HG02763 (cell line): ENCODE measurements around the gene ENTPD1.
"Not testable (repeated sequence)": the region's sequence is repeated elsewhere in the genome, so short reads cannot be mapped to it uniquely, and the experiment has no call there.

ENCODE experiments used
- ATAC-seq: cut with Tn5 transposase; IDR thresholded peaks from one replicate; pipeline ENCODE4 v1.9.1; 2021; ENCODE audit warnings: mild to moderate bottlenecking, moderate library complexity; ENCODE audit not compliant: unreplicated experiment

ENTPD1 gene

DNA sequence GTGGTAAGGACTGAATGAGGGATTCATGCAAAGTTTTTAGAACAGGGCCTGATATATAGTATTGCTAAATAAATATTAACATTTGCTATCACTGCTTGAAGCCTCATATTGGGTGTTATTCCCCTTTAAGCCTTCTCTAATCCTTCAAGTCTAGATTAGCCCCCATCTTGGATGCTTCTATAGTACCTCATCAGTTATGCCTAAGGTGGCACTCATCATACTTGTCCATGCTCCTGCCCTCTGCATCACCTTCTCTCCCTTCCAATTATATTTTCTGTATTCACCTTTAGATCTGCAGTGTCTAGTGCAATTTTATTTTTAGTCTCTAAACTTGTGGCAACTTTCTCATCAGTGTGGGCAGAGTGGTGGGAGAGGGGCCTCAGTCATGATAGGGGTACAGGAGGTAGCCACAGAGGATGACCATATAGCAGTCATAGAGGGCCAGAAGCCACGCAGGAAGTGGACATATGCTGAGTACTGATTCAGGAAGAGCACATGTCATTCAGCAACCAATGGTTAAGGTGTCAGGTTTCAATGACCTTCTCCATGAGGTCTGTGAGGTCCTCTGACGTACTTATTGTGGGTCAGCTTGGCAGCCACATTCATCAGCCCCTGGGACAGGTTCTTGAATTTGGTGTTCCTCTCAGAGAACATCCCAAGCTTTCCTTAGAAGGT is 2.5 kb downstream of the ENTPD1 start:
- ATAC-seq, result peak; percentile 43

DNA sequence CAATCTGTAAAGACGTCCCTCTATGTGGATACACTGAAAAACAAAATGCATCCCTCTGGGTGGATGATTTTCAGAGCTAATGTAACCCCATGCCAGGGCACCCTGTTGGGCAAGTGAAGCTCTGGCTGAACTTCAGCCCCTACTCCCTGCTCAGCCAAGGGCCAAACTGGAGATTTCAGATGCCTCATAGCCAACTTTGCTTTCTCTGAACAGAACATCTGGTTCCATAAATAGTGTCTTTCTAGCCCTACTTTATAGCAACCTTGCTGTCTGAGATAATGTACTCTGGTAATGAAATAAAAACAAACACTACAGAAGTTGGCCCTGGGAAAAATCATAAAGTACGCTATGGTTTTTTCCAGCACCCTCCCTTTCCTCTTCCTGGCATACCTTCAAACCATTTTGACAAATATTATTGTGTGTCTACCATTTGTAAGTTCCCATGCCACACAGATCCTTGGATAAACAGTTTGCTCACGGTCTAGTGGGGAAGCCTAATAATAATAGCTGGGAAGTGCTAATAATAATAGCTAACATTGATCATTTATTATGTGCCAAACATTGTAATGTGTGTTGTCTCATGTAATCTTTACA is 3.4 kb downstream of the ENTPD1 start:
- no peak for ATAC-seq

DNA sequence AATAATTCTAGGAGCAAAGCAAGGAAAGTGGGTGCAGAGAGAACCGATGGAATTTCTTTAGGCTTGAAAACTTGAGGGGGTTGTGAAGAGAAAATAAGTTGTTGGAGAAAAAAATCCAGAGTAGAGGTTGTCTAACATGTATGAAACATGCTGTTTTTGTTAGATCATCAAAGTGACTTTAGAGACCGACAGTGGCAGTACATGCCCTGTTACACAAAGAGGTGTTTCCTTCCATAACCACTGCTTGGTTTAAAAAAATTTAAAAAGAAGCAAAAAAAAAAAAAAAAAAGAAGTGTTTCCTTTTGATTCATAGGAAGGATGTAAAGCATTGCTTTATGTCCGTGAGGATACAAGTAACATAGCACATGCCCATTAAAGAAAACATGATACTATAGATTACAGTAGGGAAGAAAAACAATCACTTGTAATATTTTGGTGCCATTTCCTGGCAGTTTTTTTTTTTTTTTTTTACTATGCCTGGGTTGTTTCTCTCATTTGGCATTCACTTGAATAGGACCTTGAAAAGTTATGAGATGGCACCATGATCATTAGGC is 6.1 kb downstream of the ENTPD1 start:
- ATAC-seq, result no peak

DNA sequence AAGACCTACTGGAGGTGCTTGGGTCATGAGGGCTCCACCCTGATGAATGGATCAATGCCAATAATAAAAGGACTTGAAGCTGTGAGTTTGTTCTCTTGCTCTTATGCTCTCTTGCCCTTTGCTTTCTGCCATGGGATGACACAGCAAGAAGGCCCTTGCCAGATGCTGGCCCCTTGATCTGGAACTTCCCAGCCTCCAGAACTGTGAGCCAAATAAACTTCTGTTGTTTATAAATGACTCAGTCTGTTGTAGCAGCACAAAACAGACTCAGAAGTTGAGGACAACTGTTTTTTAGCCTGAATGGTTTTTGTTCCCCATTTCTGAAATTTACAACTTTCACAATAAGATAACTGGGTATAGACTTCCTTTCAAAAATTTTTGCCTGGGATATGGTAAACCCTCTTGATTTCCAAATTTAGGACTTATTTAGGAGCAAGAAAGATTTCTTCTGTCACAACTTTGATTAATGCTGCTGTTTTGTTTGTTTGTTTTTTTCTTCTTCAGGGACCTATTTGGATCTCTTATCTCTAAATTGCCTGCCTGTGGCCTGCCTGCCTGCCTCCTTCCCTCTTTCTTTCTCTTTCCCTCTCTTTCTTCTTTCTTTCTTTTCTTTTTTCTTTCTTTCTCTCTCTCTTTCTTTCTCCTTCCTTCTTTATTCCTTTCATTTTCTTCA is 12.1 kb downstream of the ENTPD1 start:
- peak; percentile 79 for ATAC-seq

DNA sequence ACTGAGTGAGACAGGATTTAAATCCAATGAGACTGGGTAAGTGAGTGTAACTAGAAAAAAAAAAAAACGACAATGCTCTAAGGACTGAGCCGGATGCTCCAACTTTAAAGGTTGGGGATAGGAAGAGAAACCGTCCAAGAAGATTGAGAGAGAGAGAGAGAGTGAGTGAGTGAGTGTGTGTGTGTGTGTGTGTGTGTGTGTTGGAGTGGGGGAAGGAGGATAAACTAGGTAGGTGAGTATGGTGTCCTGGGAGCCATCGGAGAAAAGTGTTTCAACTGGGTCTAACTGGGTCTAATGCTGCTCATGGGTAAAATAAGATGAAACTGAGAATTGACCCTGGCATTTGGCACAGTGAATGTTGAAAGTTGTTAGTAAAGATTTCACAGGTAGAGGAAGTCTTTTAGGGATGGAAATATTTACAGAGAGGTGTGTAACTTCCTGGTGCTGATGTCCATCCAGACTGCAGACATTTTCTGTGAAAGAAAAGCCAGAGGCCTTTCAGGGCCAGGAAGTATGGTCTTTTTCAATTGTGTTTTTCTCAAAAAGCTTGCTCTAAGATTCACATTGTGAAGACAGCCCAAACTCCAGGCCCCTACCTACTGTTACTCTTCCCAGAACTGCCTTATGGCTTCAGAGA is 14.2 kb downstream of the ENTPD1 start:
- ATAC-seq, result no peak

DNA sequence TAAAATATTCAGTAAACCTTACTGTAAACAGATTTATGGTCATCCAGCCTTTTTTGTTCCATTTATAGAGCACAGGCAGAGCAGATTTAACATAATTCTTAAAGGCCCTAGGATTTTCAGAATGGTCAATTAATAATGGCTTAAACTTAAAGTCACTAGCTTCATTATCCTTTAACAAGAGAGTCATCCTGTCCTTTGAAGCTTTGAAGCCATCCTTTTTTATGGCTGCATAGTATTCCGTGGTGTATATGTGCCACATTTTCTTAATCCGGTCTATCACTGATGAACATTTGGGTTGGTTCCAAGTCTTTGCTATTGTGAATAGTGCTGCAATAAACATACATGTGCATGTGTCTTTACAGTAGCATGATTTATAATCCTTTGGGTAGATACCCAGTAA is 17.5 kb downstream of the ENTPD1 start:
- not testable (repeated sequence) for ATAC-seq

DNA sequence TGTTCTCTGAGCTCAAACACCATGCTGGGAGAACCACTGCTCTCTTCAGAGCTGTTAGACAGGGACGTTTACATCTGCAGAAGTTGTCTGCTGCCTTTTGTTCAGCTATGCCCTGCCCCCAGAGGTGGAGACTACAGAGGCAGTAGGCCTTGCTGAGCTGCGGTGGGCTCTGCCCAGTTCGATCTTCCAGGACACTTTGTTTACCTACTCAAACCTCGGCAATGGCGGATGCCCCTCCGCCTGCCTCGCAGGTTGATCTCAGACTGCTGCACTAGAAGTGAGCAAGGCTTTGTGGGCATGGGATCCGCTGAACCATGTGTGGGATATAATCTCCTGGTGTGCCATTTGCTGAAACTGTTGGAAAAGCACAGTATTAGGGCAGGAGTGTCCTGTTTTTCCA is 21.7 kb downstream of the ENTPD1 start:
- not testable (repeated sequence) for ATAC-seq

DNA sequence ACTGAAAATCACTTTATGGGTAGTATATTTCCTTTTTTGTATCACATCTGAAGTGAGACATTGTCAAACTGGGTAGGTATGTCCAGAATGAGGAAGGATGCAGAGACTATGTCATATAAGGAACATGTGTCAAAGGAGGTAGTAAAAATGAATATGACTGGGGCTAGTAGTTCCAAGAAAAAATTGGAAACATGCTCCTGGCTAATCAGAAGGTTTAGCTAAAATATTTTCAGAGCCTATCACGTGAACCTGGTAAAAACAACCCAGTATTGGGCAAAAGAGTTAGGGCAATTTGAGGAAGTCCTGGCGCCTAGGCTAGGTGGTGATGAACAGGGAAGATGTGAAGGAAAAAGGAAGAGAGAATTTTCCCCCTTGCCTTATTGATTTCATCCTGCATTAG is 26.4 kb downstream of the ENTPD1 start:
- no peak for ATAC-seq

DNA sequence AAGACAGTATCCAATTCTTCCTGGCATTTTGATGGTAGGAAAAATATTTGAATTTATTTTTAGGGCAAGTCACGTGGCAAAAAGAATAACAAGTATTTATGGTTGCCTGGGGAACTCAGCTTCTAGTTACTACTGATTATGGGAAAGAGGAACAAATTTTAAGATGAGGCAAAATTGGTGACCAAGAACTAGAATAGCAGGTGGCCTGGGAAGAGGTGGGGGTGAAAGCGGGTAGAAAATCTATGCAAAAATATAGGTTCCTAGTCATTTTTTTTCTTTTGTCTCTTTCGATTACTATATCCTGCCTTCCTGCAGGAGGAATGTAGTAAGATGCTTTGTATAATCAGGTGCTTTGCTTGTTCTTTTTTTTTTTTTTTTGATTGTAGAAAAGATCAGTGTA is 27.8 kb downstream of the ENTPD1 start:
- peak; percentile 43 for ATAC-seq

DNA sequence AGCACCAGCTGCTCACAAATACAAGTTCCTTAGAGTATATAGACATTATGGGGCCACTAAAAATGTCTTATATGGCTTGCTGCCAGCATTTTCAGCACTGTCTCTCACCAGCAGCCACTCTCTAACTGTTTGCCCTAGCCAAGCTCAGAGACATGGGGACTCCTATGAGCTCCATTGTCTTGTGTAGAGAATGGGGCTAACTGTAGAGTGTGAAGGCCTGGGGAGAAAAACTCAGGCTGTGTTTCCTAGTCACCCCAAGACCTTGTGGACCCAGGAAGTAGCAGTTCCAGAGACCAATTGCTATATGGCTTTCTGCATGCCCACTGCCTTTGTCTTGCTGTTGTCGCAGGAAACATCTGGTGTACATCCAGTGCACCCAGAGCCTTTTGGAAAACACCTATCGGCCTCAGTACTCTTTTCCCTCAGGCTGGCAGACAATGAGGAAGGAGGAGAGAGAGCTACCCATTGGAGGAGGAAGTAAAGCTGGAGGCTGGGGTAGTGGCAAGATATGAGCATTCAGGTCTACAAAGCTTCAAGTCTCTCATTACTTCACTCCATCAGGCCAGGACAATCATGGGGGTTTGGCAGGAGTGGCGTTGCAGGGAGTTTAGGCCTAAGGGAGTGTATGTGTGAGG is 28.4 kb downstream of the ENTPD1 start:
- ATAC-seq, result peak; percentile 5

DNA sequence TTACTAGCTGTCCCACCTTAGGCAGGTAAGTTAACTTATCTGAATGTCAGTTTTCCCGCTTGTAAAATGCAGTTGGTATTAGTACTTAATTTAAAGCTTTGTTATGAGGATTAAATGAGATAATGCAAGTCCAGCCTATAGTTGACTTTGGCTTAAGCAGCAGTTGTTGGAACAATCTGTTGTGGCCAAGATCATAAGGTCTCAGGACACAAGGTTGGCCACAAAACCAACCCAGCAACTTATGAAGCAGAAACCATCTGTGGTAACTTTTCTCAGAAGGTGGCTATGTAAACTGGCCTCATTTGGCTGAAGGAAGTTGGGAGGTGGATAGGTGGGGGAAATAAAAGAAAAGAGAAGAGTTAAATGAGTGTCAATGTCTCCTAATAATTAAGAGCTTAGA is 29.4 kb downstream of the ENTPD1 start:
- ATAC-seq, result peak; percentile 34

DNA sequence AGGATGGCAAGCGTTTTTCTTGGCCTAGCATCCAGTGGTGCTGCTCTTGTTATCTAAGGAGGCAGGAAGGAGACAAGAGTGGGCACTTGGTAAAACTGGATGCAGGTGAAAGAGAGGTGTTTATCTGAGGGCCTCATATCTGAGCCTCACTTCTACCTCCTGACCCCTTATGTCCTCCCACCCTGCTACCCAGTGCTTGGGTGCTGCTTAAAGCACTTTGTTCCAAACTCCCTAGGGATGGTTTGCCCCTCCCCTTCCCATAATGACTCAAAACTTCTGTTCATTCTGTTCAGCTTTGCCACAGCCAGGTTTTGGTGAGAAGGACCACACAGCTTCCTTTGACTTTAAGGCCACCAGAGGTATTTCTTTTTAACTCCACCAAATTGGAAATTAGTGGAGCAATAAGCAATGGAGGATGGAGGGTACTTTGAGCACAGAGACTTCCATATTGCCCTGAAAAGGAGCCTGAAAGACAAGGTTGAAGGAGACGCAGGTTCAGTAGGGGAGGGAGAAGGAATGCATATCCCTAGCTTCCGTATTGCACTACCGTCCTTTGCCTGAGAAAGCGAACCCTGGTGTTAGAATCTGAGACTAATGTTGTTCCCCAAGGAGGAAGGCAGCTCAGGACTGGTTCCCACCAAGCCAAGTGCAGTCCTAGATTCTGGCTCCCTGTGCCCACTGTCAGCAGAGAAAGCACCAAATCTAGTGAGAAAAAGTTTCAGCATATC is 30.1 kb downstream of the ENTPD1 start:
- no peak for ATAC-seq

DNA sequence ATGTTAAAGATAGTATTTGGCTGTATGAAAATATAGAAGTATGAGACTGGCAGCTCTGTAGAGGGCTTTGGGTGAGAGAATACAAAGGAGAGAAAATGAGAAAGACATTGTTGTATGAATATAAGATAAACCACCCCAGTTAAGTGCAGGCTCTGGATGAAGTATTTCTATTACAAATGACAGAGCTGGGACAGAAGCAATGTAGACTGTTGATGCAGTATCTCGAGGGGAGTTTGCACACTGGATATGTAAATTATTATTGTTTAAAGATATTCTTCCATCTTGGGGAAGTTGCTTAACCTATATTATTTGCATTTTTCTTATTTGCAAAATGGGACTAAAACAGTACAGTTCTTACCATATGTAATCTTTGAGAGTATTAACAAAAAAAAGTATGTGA is 31.5 kb downstream of the ENTPD1 start:
- no peak for ATAC-seq

DNA sequence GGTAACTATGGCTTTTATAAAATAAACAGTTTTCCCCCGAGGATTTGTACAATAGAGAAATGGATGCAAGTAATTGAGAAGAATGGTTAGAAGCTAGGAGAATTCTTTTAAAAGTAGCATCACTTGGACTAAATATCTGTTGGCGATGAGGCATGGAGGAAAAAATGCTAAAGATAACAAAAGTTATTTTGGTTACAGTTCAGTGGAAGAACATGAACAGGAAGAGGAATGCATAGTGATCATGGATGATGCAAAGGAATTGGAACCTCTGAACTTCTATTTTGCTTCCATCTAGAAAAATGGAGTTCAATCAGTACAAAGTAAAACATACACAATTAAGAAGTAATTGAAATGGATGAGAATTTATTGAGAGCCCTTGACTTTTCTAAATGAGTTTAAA is 32.9 kb downstream of the ENTPD1 start:
- no peak for ATAC-seq

DNA sequence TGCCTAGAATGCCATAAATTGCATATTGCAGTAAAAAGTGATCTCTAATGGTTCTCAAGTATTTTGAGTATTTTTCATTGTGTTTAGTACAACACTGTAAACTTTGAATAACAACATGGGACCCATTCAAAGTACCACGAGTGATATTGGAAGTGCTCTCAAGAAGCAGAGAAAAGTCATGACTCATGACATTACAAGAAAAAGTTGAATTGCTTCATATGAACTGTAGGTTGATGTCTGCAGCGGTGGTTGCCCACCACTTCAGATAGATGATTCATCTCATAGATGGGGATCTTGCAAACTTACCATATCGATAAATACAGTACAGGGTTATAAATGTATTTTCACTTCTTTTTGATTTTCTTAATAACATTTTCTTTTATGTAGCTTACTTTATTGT is 33.9 kb downstream of the ENTPD1 start:
- ATAC-seq, result no peak

DNA sequence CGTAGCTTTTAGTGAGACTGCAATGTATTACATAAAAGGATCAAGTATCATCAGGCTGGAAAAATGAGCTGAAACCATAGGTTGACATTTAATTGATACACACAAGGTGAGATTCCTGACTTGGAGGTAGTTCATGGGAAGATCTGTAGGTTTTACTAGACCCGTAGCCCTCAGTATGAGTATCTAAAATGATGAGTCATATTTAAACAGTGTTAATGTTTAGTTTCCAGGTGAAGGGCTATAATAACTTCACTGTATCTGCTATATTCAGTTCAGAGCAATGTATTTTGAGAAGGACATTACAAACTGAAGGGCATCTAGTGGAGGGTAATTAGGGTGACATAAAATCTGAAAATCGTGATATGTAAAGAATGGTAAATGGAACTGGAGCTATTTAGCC is 35.0 kb downstream of the ENTPD1 start:
- ATAC-seq, result no peak

DNA sequence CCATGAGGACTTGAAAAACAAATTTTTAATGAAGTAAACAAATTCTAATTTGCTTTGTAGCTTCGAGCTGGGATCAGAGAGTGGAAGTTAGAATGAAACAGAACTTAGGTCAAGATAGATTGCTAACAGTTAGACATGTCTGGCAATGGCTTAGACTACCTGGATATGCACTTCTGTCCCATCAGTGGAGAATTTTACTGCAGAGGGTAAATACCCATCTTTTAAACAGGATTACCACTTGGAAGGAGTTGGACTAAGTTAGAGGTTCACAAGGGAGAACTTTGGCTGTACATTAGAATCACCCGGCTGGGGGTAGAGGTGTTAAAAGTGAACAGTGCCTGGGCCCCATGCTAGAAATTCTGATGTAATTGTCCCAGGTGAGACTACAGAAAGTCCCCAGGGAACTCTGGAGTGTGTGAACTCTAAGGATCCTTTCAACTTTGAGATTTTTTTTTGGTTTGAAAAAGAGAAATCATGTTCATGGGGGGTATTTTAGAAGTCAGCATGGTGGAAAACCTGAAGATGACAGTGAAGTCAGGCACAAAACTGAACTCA is 35.5 kb downstream of the ENTPD1 start:
- no peak for ATAC-seq

DNA sequence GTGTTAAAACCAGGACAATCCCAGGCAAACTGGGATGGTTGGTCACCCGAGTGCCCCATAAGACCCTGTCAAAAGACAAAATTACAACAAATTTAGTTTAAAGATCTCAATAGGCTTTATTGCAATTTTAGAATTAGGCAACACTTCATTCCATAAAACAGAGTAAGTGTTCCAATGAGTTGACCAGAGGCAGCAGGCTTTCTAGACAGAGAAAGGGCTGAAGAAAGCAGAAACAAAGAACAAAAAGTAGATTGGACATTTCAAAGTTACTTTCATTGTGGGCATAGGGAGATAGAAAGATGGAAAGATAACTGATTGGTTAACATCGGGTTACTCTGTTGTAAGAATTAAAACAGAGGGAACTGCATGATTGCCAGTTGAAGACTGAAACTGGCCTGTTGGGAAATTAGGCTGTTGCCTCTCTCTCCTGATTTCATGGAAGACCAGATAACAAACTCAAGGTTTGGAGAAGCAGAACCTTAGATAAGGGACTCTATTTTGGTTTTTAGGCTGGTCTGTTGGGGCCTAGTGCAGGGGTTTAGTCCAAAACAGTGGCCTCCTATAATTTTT is 36.3 kb downstream of the ENTPD1 start:
- ATAC-seq, result no peak

DNA sequence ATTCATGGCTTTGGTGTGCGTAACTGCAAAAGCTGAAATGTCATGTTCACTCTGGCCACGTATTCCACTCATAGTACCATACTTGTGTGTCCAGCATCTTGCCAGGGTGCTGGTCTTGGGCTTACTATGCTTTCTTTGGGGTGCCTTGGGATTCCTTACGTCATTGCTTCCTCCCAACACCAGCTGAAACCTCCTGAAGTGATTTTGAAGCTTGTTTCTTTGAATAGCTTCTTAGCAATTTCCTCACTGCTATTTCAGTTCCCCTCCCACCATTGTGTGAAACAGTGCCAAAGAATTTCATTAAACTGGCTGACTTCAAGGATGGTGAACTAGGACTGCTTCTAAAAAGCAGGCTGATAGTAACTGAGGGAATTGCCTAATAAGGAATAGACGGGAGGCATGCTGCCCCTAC is 36.9 kb downstream of the ENTPD1 start:
- ATAC-seq, result no peak
